Camera-type eye (tissue), 1 donor: ENCODE data around the gene RNF167. TPM values are rescaled to one million over a fixed set of nuclear protein-coding genes. Genes with fewer than 3 reads are reported as not detected.

Source experiments
- total RNA-seq: library from RNA; depleted of rRNA; stranded (reverse); fragments of >200 nt; gene quantifications from one replicate; pipeline ENCODE4 v1.2.3, GENCODE V29; 2014

RNF167 gene
- 35.5 TPM for total RNA-seq

DNA sequence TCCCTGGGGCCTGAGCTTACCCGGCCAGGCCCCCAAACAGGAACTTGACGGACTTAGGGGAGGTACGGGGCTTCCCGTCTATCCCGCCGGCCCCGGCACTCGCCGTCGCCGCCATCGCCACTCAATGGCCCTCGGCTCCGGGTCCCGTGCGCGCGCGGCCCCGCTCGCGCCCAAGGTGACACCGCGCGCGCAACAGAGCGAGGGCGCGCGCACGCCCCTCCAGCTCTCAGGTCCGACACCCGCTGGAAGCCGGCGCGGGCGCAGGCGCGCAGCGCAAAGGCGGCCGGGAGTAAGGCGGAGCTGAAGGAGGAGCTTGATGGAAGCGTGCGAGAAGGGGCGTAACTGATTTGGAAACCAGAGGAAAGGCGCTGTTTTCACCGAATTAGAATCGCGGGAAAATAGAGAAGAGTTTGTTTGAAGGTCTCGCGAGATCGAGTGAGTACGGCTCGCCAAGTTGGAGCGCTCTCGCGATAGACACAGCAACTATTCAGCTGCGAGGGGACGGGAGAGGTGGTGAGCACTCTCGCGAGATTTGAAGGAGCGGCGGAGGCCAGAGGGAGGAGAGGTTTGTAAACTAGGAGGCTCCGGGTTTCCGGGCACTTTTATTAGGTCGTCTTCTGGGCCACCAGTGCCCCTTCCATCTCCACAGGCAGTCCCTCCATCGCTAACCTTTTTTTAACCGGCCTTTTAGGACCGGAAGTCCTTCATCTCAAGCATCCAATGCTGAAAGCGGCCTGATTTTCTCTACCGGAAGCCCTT is at the start of gene RNF167, which contains the start of gene SLC25A11:
Gene RNF167, plus strand, starts transcription at position 473 of the 759 bp plus-strand sequence. CDS start 642 bp downstream, outside the sequence.
Gene SLC25A11, minus strand, starts transcription at position 251 of the 759 bp plus-strand sequence. Its CDS starts 136 bp downstream, at position 115.

DNA sequence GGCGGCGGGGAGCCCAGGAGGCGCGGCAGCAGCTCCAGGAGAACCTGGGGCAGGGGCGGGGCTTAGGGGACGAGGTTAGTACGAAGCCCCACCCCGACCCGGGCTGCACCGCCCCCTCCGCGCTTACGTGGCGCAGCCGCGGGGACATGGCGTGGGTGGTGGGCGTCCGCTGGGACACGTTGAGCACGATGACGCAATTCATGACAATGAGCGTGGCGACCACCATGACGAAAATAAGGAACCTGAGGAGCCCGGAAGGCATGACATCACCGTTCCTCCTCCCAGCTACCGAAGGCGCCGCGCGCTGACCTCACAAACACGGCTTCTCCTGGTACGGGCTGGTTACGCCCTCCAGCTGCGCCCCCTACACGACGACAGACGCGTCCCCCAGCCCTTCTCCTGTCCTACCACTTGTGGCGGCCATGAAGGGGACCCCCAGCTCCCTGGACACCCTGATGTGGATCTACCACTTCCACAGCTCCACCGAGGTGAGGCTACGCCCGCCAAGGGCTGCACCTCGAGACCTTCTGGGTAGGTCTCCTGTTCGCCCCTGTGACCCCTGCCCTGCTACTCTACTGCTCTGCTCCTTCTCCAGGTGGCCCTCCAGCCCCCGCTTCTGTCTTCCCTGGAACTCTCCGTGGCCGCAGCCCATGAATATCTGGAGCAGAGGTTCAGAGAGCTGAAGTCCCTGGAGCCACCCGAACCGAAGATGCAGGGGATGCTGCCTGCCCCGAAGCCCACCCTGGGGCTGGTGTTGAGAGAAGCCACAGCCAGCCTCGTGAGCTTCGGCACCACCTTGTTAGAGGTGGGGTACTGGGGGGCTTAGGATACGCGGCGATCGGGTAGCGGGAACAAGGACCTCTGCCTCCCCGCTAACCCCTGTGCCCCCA is 40.5 kb upstream of the RNF167 start, which contains the start of gene C17orf107:
Gene C17orf107, plus strand, starts transcription at position 196 of the 890 bp plus-strand sequence. Its CDS starts 227 bp downstream, at position 423.

DNA sequence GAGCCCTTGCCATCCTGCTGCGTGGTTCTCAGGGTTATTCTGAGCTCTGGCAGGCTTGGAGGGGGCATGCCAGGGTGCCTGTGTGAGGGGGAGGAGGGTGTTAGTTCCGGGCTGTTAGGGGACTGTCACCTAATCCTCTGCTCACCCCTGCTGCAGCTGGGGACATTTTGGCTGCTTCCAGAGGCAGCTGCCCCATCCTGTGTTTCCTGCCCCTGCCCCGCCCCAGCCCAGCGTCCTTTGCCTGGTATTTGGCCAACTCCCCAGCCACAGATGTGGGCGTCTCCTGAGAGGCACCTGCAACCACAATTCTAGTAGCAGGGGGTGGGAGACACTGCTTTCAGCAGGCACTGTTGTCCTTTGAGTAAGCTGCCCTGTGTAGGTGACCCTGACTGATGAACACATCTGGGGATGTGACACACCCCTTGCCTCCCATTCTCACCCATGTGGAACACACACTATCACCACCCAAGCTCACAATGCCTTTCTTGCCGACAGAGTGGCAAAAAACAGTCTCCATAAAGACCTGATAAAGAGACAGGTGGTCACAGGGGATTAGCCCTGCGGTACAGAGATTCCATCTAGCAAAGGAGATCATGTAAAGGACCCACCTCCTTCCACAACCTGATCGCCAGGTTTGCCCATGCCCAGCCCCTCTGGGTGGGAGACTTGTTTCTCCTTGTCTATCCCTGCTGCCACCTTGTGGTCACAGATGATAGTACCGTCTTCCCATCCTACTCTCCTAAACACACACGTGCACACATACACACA is 36.8 kb upstream of the RNF167 start, which contains the start of gene CHRNE:
Gene CHRNE, minus strand, starts transcription at position 48 of the 768 bp plus-strand sequence. Its CDS starts 35 bp downstream, at position 13.

DNA sequence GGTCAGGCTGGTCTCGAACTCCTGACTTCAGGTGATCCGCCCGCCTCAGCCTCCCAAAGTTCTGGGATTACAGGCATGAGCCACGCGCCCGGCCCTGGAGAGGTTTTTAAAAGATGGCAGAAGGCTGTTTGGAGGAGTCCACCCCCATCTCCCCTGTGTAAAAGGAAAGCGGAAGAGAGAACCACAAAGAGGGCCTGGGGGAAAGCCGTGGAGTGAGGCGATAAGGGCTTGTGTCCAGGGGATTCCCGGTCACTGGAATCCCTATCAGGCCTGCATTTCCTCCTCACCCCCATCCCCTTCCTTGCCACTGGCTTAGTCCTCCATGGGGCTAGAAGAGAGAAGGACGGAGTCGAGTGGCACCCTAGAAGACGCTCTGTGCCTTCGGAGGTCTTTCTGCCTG is 8.1 kb upstream of the RNF167 start, which contains the start of gene GP1BA:
Gene GP1BA, plus strand, starts transcription at position 315 of the 400 bp plus-strand sequence. CDS start 328 bp downstream, outside the sequence.

DNA sequence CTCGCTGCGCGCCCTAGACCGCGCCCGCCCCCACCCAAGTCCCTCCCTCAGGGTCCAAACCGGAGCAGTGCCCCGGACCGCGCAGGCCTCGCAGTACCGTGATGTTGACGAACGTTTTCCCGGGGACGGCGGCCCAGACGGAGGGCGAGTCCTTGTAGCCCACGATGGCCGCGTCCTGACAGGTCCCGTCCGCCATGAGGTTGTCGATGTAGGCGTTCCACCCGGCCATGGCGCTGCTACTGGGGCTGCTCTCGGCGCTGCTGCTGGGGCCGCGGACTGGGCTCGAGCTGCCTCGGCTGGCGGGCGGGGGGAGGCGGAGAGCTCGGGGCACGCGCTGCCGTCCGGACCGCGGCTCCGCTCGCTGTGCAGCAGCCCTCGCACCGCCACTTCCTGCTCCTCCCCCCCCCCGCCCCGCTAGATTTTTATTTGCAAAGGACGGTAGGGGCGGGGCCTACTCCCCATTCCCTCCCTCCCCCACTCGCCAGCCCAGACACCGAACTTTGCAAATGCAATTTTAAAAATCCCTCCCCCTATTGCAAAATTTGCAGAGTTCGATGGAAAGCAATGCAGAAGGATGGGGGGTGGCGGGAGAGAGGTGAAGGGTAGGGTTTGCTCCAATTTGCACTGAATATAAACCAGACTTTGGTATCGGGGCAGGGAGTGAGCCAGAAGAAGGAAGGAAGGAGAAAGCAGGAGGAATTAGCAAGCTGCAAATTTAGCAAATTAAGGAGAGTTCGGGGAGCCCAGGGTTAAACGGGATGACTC is 8.3 kb downstream of the RNF167 start, which contains the start of gene PFN1:
Gene PFN1, minus strand, starts transcription at position 365 of the 765 bp plus-strand sequence. Its CDS starts 136 bp downstream, at position 229.

DNA sequence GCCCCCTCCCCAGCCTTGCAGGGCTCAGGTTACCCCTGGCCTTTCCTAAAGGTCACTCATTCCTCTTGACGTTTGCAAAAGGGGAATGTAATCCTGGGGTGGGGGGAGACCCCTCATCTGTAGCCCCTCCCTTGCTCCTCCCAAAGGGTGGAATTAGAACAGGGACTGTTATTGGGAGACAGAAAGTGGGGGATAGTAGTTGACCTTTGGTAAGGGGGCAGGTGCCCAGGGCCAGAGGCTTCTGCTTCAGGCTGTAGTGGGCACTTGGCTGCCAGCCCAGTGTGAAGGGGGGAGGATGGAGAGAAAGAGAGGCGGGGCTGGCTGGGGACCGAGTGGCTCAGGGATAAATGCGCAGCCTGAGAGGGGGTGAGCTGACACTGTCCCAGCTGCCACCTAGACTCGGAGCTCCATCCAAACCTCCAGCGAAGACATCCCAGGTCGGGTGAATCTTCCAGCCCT is 10.7 kb downstream of the RNF167 start, which contains the start of gene ENO3:
Gene ENO3, plus strand, starts transcription at position 374 of the 459 bp plus-strand sequence. CDS start 711 bp downstream, outside the sequence.

DNA sequence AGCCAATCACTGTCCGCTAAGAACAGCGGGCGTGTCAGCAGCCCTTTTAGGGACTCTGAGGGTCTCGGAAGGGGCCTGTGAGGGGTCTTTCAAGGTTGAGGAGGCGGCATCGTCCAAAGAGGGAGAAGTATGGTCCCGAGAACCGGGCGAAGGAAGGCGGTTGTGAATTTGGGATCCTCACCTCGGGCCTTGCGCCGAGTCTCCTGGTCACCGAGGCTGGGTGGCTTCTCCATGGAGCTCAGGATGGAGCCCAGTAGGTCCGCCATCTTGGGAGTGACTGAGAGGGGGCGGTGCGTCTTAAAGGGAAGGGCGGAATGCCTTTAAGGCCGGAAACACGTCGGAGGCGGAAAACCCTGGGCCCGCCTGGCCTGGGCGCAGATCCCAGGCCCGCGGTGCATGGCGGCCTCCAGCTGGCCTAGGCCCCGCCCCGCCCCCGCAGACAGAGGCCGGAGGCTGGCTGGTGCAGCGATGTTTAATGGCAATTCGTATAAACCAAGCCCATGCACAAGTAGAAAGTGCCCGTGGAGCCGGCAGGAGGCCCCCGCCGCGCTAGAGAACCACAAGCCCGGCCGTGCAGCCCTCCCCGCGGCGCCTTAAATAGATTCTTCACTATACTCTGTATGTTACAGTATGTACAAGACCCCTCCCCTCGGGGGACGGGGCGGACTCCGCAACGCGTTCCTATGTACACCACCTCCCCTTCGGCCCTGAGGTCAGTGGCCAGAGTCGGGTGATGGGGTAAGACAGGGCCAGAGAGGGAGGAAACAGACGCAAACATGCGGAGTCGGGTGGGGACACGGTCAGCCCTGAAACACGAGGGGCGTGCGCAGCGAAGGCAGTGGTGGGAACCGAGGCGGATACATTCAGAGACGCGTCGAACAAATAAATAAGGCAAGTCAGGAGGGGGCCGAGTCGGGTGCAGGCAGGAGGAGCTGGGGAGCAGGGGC is 27.7 kb downstream of the RNF167 start, which contains the start of gene SPAG7:
Gene SPAG7, minus strand, starts transcription at position 279 of the 947 bp plus-strand sequence. Its CDS starts 13 bp downstream, at position 266.

DNA sequence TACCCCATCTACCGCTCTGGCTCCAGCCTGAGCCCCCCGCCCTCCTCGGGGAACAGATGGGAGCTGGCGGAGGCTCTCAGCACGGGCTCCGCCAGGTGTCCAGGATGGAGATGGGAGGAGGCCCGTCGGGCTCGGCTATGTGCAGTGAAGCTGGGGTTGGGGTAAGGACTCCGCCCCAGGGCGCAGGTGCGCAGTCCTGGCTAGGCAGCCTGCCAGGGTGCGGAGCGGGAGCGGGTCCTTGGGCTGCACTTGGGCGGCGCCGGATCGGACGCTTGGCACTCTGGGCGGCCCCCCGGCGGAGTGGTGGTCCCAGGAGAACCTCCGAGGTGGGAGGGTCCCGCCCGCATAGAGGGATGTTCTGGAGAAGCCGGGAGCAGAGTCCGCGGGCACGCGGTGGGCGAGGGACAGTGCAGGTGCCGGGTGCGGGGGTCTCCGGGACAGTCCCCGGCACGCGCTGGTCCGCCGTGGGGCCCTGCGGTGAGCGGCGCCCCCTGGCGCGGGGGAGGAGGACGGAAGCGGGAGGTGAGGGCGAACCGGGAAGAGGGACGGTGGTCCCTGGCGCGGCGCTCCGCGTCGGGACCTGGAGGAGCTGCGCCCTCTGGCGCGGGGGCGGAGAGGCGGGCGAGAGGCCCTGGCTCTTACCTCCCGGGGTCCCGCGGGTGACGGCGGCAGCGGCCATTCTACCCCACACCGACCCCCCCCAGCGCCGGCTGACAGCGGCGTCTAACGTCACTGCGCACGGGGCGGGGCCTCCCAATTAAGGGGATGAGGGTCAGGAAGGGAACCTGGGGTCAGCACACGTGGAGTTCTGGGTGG is 47.1 kb downstream of the RNF167 start, which contains the start of gene CAMTA2:
Gene CAMTA2, minus strand, starts transcription at position 725 of the 816 bp plus-strand sequence. CDS start 1,453 bp downstream, outside the sequence.

Other genes with a start within 250 kb of the RNF167 start
- gene PELP1, start 236.1 kb upstream of the RNF167 start, total RNA-seq: 53.7 TPM
- gene ARRB2, start 229.6 kb upstream of the RNF167 start, total RNA-seq: 18.0 TPM
- gene MED11, start 208.8 kb upstream of the RNF167 start, total RNA-seq: 14.5 TPM
- gene ZMYND15, start 200.4 kb upstream of the RNF167 start, total RNA-seq: 0.27 TPM
- gene CXCL16, start 200.3 kb upstream of the RNF167 start, total RNA-seq: 9.7 TPM
- not detected for gene TM4SF5, start 168.4 kb upstream of the RNF167 start, total RNA-seq
- gene VMO1, start 153.9 kb upstream of the RNF167 start, total RNA-seq: 2.3 TPM
- gene GLTPD2, start 151.3 kb upstream of the RNF167 start, total RNA-seq: not detected
- 76.9 TPM for gene PSMB6, start 144.1 kb upstream of the RNF167 start, total RNA-seq
- 24.4 TPM for gene PLD2, start 133.1 kb upstream of the RNF167 start, total RNA-seq
- 76.7 TPM for gene MINK1, start 106.9 kb upstream of the RNF167 start, total RNA-seq
- gene C17orf107, start 40.7 kb upstream of the RNF167 start, total RNA-seq: 9.5 TPM
- gene CHRNE, start 37.2 kb upstream of the RNF167 start, total RNA-seq: 0.44 TPM
- gene GP1BA, start 8.0 kb upstream of the RNF167 start, total RNA-seq: 0.22 TPM
- 51.3 TPM for gene SLC25A11, start 222 bp upstream of the RNF167 start, total RNA-seq
- 177 TPM for gene PFN1, start 8.3 kb downstream of the RNF167 start, total RNA-seq
- 174 TPM for gene ENO3, start 10.9 kb downstream of the RNF167 start, total RNA-seq
- gene SPAG7, start 27.5 kb downstream of the RNF167 start, total RNA-seq: 42.4 TPM
- gene CAMTA2, start 47.4 kb downstream of the RNF167 start, total RNA-seq: 13.4 TPM
- gene INCA1, start 57.3 kb downstream of the RNF167 start, total RNA-seq: 1.3 TPM
- 32.3 TPM for gene KIF1C, start 57.7 kb downstream of the RNF167 start, total RNA-seq
- not detected for gene SLC52A1, start 95.2 kb downstream of the RNF167 start, total RNA-seq
- 11.7 TPM for gene ZFP3, start 138.2 kb downstream of the RNF167 start, total RNA-seq
- 11.9 TPM for gene ZNF232, start 171.6 kb downstream of the RNF167 start, total RNA-seq
- gene USP6, start 175.8 kb downstream of the RNF167 start, total RNA-seq: 0.82 TPM